ENCODE results near the gene AGAP3. TPM values are rescaled to one million over a fixed set of nuclear protein-coding genes. Genes with fewer than 3 reads are reported as not detected.
A peak's percentile ranks its signal among the peaks of the same experiment; 100 is the strongest.

Gene AGAP3
- total RNA-seq, 2 donors from 2014 or later, result 53.0 to 61.5 TPM

DNA sequence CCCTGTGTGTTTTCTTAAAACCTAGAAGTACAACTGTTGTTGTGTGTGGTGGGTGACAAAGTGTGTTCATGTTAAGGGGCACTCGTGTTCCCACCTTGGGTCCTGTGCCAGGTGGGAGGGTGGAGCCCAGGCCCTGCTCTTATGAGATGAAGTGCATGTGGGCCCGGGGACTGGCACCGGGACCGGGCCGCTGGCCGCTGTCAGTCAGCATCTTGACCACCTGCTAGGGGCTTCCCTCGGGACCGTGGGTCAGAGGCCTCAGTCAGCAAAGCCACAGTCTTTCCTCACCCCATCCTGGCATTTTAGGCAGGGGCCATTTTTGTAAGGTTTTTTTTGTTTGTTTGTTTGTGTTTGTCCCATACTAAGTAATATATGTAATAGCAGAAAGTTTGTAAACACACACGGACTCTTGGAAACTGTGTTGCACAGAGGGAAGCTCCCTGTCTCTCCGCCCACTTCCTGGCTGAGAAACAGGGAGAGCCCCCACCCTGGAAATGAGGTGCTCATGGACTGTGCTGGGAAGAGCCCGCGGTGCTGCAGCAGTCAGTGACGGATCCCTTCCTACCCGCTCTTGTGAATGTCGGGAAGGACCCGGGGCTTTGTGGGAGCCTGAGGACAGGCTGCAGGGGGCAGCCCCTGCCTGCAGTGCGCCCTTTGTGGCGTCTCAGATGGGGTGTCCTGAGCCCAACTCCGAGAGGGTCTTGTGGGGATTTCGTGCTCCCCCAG, 13.4 kb downstream of the AGAP3 start:
- peak in 1 of 2 donors; percentile 25 for ATAC-seq
- DNase-seq, result no peak
- intact Hi-C loops (cut with DNase I), result no loop called here

- ATAC-seq, result peak in 1 of 2 donors; percentile 9
- intact Hi-C loops (cut with DNase I), result no loop called here
Measured at GRCh38 chr7:151100921-151101320, 14.6 kb downstream of the AGAP3 start.

GRCh38 chr7:151101621-151102396, 15.5 kb downstream of the AGAP3 start:
- no peak for DNase-seq
- intact Hi-C loops (cut with DNase I), result no loop called here
- ATAC-seq, result peak in 1 of 2 donors; percentile 10

More at GRCh38 chr7:151100921-151101320, 14.6 kb downstream of the AGAP3 start:
- DNase-seq, result no peak

DNA sequence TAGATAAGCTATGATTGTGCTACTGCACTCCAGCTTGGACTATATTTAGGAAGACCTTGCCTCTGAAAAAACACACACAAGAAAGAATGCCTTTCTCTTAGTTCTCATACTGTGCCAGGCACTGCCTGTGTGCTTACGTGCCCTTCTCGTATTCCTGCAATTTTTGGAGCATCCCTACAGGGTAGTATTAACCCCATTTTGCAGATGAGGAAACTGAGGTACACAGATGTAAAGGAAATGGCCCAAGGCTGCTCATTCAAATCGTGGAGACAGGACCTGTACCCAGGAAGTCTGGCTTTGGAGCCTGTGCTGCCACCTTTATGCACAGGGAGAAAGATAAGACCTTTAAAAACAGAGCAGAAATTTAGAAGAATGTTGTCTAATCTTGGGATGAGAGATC, 16.7 kb downstream of the AGAP3 start:
- intact Hi-C loops (cut with DNase I), result no loop called here
- ATAC-seq (no peak), DNase-seq (no peak)

DNA sequence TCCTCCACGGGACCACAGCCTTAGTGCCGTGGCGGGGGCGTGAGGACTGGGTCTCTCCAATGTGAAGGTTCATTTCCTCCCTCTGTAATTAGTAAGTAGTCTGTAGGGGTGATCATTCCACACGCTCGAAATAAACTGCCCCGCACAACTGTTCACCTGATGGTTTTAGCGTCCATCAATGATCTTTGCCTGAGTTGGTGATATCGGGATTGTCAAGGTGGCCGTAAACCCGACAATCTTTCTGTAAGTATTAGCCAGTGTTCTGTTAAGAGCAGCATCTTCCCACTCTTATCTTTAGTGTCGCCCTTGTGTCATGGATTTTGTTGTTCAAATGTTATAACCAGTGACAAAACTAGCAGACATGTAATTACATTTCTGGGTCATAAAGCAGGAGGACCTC, 17.7 kb downstream of the AGAP3 start:
- DNase-seq (no peak), ATAC-seq (no peak)
- intact Hi-C loops (cut with DNase I), result no loop called here

GRCh38 chr7:151104411-151105235, 18.3 kb downstream of the AGAP3 start:
- no peak for DNase-seq
- intact Hi-C loops (cut with DNase I), result no loop called here
- no peak for ATAC-seq

DNA sequence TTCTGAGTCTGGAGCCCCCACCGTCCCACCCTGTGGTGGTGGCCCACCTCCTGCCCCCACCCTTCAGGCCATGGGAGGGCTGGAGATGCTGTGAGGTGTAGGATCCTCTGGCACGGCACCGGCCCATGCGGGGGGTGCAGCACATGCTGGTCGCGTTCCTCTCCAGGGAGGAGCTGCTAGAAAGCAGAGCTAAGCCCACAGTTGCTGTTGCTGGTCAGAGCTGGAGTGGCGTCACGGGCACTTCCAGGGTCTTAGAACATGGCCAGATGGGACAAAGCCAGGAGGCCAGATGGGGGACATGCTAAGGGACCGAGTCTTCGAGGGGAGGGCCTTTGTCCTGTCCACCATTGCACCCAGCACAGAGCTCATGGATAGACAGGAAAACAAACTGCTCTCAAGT, 21.6 kb downstream of the AGAP3 start:
- DNase-seq (no peak), ATAC-seq (no peak)
- intact Hi-C loops (cut with DNase I), result no loop called here

DNA sequence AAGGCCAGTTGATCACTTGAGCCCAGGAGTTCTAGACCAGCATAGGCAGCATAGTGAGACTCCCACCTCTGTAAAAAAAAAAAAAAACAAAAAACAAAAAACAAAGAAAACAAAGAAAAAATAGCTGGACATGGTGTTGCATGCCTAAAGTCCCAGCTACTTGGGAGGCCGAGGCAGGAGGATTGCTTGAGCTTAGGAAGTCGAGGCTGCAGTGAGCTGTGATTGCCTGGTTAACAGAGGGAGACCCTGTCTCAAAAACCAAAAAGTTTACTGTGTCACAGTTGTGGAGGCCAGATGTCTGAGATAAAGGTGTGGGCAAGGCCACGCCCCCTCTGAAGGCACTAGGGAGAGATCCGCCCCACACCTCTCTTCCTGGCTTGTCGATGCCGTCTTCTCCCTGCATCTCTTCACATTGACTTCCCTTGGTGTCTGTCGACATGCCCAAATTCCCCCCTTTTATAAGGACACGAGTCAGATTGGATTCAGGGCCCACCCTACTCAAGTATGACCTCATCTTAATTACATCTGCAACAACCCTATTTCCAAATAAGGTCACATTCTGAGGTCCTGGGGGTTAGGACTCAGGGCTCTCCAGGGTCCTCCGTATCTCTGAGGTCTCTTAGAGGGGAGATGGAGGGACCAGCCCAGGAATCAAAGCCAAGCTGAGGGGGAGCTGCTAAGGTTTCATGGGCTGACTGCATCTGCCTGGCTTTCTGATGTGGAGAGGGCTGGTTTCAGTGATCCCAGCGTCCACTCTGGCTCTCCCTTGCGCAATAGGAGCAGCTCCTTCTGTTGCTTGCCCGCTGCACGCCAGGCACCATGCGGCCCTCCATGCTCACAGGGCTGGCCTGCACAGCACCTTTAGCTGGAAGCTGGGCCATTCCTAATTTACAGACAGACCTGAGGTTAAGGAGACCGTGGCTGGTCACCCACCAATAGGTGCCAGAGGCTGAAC, 23.1 kb downstream of the AGAP3 start:
- peak; percentile 67 for DNase-seq
- intact Hi-C loops (cut with DNase I), result no loop called here
- peak; percentile 35 to 48 for ATAC-seq

DNA sequence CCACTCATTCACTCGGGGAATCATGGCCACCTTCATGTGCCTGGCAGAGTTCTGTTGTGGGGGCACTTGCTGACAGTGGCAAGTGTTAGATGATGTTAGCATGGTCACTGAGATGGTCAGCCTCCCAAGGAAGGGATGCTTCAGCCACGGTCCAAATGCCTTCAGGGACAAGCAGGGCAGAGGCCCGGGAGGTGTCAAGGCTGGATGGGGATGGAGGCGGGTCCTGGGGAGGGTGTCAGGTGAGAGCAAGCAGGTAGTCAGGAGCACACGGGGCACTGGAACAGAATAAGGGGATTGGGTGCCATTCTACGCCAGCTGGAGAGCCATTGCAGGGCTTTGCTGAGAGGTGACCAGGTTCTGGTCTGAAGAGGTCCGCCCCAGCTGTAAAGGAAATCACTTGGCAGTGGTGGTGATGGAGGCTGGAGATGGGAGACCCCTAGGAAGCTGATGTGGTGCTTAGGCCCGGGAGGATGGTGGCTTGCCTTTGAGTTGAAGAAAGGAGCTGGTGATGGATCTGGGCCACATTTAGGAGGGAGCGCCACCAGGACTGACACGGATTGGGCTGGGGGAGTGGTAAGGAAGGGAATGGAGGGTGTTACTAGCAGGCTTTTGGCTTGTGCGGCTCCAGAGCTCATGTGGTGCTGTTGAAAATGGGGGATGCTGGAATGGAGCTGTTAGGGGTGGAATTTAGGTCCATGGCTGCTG, 24.1 kb downstream of the AGAP3 start:
- peak; percentile 19 for DNase-seq
- intact Hi-C loops (cut with DNase I), result no loop called here
- no peak for ATAC-seq

GRCh38 chr7:151110941-151111645, 24.8 kb downstream of the AGAP3 start:
- peak; percentile 74 to 78 for ATAC-seq

DNA sequence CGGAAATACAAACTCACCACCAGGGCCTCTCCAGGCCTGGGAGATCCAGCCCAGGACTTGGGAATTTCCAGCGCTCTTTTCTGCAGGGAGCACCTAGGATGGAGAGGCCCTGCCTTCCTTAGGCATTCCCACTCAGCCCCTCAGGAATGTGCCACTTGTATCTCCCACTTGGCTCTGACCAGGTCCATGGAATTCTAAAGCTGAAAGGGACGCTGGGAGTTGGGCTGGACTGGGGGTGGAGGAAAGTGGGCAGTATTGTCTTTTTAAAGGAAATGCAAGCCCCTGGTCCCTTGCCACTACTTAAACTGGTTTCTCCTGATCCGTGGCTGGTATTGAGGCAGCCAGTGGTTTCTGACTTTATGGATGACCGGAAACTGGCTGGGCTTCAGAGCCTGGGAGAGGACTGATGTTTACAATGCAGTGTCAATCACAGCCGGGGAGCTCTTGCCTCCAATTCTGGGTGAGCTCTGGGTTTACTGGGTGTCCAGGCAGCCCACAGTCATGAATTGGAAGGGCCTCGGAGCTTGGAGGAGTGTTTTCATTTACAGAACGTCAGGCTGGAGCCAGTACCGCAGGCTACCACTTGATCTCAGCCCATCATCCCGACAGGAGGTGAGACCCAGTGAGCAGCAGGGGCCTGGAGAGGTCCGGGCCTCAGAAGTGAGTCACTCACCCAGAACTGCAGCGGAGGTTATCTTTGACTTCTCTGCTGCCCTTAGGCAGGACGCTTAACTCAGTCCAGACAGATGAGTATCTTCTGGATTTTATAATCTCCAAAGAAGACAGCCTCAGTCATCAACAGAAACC, 27.3 kb downstream of the AGAP3 start:
- DNase-seq (no peak), ATAC-seq (peak in 1 of 2 donors; percentile 30)
- intact Hi-C loops (cut with DNase I), result no loop called here

More at GRCh38 chr7:151110941-151111645, 24.8 kb downstream of the AGAP3 start:
- intact Hi-C loops (cut with DNase I), result loop anchor here in 1 of 2 donors (1.0 kb wide), 1 partner anchor 83 kb away; the partner anchor contains the start of gene ABCB8
- peak; percentile 83 for DNase-seq

DNA sequence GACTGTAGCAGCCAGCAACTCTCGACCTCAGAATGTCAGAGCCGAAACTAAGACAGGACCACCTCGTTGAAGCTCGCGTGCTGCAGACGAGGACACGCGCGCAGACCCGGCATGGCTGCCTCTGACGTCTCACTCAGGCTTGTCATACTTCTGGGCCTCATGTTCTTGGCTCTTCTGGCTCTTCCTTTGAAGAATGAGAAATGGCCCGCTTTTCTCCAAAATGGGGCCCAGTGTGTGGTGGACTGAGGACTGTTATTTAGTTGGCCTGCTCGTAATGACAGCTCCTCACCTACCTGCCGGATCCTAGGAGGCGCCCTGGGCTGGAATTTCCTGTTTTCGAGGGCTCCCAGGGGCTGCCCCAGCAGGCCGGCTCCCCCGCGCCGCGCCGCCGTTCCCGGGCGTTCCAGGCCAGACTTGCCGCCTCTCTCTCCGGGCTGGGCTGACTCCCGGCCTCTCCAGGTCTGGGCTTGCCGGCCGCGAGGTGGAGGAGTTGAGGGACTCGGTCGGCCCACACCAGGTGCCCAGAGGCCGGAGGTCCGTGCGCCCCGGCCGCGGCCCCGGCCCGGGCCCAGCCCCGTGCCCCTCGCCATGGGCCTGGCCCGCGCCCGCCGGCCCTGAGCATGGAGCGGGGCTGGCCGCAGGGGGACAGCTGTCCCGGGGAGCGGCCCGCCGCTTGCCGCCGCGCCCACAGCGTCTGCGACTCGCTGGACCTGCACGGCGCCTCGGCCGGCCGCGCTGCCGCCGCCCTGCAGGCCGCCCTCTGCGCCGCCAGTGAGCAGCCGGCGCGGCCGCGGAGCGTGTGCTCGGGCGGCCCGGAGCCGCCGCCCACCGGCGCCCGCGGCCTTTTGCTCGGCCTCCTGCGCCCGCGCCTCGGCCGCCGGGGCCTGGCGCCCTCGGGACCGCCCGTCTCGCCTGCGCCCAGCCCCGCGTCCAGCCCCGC, 28.1 kb downstream of the AGAP3 start:
- DNase-seq, result peak; percentile 27
- ATAC-seq, result no peak
- intact Hi-C loops (cut with DNase I), result no loop called here

- intact Hi-C loops (cut with DNase I), result no loop called here
- peak; percentile 35 for DNase-seq
- peak; percentile 14 to 51 for ATAC-seq
Measured at GRCh38 chr7:151115121-151115835, 29.0 kb downstream of the AGAP3 start.

DNA sequence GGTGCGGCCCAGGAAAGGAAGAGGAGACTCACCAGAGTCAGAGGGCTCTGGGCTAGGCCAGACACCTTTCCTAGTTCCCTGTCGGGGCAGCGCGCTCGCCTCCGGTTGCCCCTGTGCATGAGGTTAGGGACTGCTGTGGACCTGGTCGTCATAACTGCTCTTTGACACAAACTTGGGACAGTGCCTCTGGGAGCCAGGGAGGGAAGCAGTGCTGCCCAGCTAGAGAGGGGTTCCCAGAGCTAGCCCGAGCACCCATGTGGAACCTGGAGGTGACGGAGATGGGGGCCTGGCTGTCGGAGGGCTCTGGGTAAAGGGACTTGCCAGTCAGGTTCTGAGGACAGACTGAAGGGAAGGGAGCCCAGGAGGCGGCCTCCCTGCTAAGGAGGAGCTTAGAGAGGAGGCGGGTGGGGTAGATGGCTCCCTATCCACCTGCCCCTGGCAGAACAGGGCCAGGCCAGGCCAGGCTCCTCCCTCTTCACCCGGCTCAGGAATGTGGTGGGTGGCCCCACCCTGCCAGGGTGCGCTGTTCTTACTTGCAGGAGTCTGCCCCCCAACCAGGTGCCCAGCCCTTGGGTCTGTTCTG, 29.7 kb downstream of the AGAP3 start:
- DNase-seq (peak; percentile 26), ATAC-seq (peak in 1 of 2 donors; percentile 26)
- intact Hi-C loops (cut with DNase I), result no loop called here

All from left cardiac atrium (tissue), 4 donors.